ENCODE results near the gene LRP2.
"Not testable (repeated sequence)": the region's sequence is repeated elsewhere in the genome, so short reads cannot be mapped to it uniquely, and the experiment has no call there.

LRP2 gene

GRCh38 chr2:169348321-169349024 is 13.9 kb downstream of the LRP2 start:
- no peak for DNase-seq (ENCODE audit: low spot score)

- no peak for DNase-seq (ENCODE audit: low spot score)
These were observed 16.6 kb downstream of the LRP2 start for GRCh38 chr2:169345486-169346437.

GRCh38 chr2:169344736-169345485 is 17.4 kb downstream of the LRP2 start:
- DNase-seq (ENCODE audit: low spot score): no peak

GRCh38 chr2:169343202-169343601 is 19.1 kb downstream of the LRP2 start:
- DNase-seq (ENCODE audit: low spot score): no peak

GRCh38 chr2:169339657-169340056 is 22.7 kb downstream of the LRP2 start:
- DNase-seq (ENCODE audit: low spot score): no peak

- no peak for DNase-seq (ENCODE audit: low spot score)
These were observed 25.6 kb downstream of the LRP2 start for GRCh38 chr2:169336695-169337094.

GRCh38 chr2:169330555-169331198 is 31.7 kb downstream of the LRP2 start:
- no peak for DNase-seq (ENCODE audit: low spot score)

GRCh38 chr2:169329688-169330554 is 32.4 kb downstream of the LRP2 start:
- DNase-seq (ENCODE audit: low spot score): no peak

GRCh38 chr2:169328785-169329184 is 33.5 kb downstream of the LRP2 start:
- no peak for DNase-seq (ENCODE audit: low spot score)

- DNase-seq (ENCODE audit: low spot score): not testable (repeated sequence)
These were observed 34.5 kb downstream of the LRP2 start for GRCh38 chr2:169327837-169328236.

- not testable (repeated sequence) for DNase-seq (ENCODE audit: low spot score)
These were observed 36.4 kb downstream of the LRP2 start for GRCh38 chr2:169325886-169326285.

- DNase-seq (ENCODE audit: low spot score): no peak
These were observed 37.6 kb downstream of the LRP2 start for GRCh38 chr2:169324581-169325260.

- no peak for DNase-seq (ENCODE audit: low spot score)
These were observed 38.5 kb downstream of the LRP2 start for GRCh38 chr2:169323841-169324240.

GRCh38 chr2:169320561-169320960 is 41.8 kb downstream of the LRP2 start:
- DNase-seq (ENCODE audit: low spot score): no peak

GRCh38 chr2:169315357-169315756 is 47.0 kb downstream of the LRP2 start:
- no peak for DNase-seq (ENCODE audit: low spot score)

- not testable (repeated sequence) for DNase-seq (ENCODE audit: low spot score)
These were observed 54.0 kb downstream of the LRP2 start for GRCh38 chr2:169308349-169308748.

- DNase-seq (ENCODE audit: low spot score): not testable (repeated sequence)
These were observed 57.6 kb downstream of the LRP2 start for GRCh38 chr2:169304689-169305088.

GRCh38 chr2:169303579-169304305 is 58.6 kb downstream of the LRP2 start:
- DNase-seq (ENCODE audit: low spot score): no peak

GRCh38 chr2:169302364-169302763 is 60.0 kb downstream of the LRP2 start:
- no peak for DNase-seq (ENCODE audit: low spot score)

Data from GM03348 (cell line).